ENCODE results near the gene METTL25.

The METTL25 gene

DNA sequence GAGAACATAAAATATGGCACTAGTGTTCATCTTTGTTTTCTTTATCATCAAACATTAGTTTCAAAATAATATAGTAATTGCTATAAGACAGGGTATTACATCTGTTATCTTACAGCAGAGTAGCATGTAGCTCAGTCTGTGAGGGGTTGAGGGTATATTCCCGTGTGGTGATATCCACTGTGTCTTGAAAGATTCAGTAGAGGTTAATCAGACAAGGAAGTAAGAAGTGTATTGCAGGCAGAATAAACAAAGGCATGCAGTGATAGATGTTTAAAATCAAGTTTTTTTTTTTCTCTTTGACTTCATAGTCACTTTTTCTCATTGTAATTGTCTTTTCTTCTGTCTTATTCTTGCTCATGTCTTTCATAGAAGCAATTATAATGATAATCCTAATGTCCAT, 48.3 kb downstream of the METTL25 start:
- no peak for DNase-seq

DNA sequence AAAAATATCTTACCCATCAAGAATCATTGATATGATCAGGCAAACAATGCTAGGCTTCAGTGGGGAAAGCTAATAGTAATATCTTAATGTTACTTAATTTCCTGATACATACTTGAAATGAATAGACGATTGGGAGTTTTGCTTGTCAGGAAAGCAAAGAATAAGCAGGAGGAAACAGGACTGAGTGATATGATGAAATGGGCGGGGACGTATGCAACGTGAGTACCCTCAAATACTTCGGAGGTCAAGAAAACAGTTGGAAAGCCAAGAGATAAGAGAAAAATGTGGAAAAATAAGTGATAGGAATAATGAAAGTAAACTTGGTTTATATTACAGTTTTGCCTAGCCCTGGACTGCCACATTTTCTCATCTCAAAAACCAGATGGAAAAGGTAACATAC, 49.2 kb downstream of the METTL25 start:
- no peak for DNase-seq

- no peak for DNase-seq
These were observed 50.5 kb downstream of the METTL25 start for GRCh38 chr12:82408844-82409243.

GRCh38 chr12:82411546-82412230, 53.4 kb downstream of the METTL25 start:
- no peak for DNase-seq

DNA sequence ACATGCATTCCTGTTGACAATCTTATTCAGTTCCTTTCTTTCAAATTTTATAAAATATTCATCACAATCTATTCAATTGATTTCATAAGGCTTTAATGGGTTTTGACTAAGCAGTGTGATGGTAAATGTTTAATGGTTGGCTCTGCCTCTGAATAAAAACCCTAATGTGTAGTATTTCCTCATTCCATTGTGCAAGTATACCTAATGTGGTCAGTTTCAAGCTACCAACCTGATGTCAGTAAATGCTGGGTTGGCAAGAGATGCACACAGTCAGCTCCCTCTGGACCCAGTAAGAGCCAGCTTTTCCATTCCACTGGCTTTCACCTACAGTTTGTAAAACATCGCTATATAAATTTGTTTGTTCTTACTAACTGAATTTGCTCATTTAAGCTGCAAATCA, 53.9 kb downstream of the METTL25 start:
- peak; percentile 3 for DNase-seq

GRCh38 chr12:82414044-82414443, 55.7 kb downstream of the METTL25 start:
- DNase-seq: no peak

GRCh38 chr12:82414926-82415325, 56.6 kb downstream of the METTL25 start:
- DNase-seq: no peak

DNA sequence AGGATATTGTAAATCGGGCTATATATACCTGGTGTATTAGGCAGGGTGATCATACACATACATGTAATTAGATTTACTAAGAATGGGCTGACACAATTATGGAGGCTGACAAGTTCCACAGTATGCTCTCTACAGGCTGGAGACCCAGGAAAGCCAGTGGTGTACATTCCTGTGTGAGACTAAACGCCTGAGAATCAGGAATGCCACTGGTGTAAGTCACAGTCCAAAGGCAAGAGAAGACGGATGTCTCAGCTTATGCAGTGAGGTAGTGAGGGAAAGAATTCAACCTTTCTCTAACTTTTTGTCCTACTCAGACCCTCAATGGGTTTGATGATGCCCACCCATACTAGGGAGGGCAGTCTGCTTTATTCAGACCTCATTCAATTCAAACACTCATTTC, 57.1 kb downstream of the METTL25 start:
- no peak for DNase-seq

- no peak for DNase-seq
These were observed 66.9 kb downstream of the METTL25 start for GRCh38 chr12:82425241-82425640.

DNA sequence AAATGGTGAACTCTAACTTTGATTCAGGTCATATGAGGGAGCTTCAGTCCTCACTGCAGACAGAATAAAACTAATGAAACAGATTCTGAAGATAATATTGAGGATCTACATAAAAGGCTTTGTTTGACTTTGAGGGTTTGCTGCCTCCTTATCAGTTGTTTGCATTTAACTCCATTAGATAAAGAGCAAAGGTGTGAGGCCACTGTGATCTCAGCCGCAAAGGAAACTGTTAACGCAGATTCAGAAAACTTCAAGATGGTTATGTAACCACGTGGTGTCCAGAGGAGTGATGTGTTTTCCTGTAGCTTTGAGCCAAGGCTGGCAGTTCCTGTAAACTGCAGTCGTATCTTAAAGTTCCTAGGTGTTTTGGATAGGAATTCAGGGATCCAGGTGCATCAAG, 67.8 kb downstream of the METTL25 start:
- no peak for DNase-seq

DNA sequence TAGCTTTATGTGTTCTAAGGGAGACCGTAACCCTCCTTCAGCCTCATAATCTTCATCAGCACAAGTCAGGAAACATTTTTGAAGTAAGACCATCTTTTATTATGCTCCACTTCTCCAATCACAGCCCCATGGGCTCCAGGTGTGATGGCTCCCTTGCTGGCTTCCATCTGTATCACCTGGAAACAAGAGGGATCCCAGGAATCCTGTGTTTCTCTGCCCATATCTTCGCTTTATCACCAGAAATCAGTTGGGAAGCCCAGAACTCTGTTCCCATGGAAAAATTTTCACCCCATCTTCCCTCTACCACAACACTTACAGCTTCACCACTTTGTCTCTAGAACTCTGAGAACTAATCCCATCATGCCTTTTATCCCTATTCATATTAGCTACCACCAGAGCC, 68.3 kb downstream of the METTL25 start:
- DNase-seq: no peak

- DNase-seq: no peak
These were observed 72.3 kb downstream of the METTL25 start for GRCh38 chr12:82430541-82431145.

DNA sequence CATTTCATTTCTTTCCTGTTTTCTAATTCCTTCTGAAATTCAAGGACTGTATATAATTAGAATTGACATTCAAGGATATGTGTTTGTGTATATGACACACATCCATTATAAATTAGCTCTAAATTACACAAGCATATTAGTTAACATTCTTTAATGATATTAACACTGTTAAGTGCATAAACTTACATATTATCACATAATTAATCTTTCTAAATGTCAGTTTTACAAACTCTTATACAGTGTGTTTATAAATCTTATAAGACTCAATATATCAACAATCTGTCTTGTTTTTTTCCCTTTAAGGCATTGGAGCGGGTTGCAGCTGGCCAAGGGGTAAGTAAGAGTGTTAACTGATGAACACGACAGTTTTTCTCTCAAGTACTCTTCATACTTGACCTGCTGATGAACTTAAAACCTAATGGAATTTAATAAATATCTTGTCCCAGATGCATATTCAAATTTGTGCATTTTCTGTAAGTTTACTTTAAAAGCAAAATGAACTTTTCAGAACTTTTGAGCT, 76.1 kb downstream of the METTL25 start:
- DNase-seq: no peak

GRCh38 chr12:82436354-82436753, 78.0 kb downstream of the METTL25 start:
- DNase-seq: no peak

DNA sequence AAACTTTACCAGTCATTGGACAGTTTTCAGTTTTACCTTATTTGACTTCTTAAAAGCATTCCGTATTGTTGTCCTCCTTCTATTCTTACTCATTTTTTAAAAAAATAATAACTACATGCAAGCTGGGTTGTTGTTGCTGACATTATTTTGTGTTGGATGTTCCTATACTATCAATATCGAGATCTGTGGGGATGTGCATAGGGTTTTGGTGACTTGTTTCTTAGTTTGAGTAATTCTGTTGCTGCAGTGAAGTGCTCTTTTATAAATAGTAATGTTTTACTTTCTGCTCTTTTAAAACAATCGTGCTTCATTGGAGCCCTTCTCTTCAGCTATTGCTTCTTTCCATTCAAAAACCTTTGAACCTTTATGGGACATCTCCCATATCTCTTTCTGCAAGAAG, 79.4 kb downstream of the METTL25 start:
- DNase-seq: no peak

DNA sequence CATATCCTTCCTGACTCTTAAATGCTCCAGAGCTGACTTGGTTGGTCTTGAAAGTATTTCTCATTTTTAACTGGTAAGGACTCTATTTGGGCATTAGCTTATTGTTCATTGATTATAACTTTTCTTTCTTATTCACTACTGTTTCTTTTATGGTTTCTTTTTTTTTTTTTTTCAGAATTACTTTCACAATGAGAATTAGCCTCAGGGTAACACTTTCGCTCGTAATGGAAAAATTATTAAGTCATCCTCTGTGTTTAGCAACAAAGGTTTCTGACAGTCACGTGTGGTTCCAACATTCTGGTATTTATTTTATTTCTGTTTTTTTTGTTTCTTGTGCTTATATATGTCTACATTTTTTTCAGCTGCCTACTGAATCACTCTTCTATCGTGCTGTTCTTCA, 80.0 kb downstream of the METTL25 start:
- DNase-seq: no peak

DNA sequence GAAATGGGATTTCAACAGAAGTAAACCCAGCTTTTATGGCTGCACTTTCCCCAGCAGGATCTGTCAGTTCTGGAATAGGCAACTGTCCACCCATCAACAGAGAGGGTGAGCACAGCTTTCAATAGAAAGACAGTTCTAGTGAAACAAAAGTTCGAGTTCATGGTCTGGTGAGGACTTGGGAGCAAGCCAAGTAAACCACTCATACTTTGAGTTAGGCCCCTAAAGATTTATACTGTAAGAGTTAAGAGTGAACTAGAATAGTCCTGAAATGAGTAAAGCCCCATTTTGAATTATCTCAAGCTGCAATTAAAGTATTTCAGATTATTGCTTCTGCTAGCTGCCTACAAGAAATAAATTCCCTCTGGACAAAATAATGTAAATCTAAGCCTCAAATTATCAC, 82.6 kb downstream of the METTL25 start:
- DNase-seq: no peak

DNA sequence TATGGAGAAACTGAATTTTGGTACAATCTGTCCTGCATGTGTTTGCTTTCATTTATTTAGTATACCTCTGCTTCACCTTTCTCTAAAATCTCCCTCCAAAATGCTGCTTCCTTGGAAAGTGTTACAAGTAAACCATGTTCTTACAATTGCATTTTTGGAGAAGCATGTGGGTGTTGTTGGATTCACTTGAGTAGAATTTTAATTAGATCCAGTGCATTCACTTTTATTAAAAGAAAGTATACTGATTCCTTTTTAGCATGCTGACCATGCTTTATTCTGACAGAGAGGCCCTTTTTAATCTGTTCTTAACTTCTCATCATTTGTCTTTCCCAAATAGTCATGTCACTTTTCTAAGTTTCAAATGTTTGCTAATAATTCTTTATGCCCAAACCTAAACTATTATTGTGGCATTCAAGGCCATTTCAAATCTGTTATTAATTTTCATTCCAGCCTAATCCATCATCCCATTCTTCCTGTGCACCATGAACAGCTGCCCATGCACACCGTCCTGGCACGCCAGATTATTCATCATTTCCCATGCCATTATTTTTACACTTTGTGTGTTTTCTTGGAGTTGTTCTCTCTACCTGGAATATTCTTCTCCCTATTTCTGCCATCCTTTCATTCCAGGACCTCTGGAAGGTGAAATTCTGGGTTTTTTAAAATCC, 90.7 kb downstream of the METTL25 start:
- no peak for DNase-seq

DNA sequence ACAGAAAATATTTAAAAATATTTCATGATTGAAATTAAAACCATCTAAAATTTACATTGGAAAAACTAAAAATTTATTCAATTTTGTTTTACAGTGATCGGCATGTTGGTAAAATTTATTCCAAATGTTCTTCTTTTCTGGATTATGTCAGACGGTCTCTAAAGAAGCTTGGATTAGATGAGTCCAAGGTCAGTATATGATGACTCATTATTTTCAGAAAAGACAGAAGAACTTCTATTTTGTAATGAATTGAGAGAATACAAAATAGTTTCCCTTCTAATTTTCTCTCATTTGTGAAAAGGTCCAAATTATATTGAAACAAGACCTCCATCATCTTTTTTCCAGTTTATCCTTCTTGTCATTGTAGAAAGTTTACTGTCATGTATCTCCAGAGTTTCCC, 98.3 kb downstream of the METTL25 start:
- DNase-seq: no peak

DNA sequence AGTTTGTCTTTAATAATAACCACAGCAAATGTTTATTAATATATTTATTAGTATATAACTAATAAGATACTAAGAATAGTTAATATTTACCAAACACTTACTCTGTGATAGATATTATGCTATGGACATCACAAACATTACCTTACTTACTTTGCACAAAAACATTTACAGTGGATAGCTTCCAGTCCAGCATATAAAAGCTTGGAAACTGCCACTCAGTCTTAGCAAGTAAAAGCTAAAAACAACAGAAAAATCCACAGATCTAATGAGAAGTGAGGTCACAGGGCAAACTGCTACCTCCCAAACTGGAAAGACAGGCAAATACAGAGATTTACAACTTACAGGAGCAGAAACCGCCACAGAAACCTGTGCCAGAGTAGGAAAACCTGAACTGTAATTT, 99.8 kb downstream of the METTL25 start:
- no peak for DNase-seq

GRCh38 chr12:82461393-82461792, 103.1 kb downstream of the METTL25 start:
- no peak for DNase-seq

GRCh38 chr12:82461836-82462235, 103.5 kb downstream of the METTL25 start:
- DNase-seq: no peak

- DNase-seq: no peak
These were observed 110.2 kb downstream of the METTL25 start for GRCh38 chr12:82468563-82468962.

DNA sequence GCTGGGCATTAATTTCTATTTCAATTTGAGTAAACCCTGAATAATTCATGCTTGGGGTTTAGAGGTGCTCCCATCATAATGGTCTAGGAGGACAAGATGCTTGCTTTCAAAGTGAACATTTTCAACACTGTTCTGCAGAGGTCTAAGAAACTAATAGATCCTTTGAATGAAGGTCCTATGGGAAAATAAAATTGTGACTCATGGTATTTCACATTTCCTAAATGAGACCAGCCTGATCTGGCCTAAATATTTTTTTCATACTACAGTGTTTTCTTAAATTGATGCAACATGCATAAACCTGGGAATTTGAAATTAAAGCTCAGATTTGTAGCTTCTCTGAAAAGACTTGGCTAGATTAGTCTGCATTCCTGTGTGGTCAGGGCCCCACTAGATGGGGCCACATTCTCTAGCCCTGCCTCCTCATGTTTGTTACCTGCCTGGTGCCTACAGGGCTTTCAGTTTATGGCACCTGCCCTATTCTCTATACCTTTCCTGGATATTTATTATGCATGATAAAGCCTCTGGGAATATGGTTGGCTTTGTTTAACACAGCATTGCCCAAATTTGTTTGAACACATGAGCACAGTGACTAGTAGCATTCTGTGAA, 112.7 kb downstream of the METTL25 start:
- DNase-seq: no peak
